HG03558 (cell line): ENCODE data around the gene ARPP21.

Source experiments
- ATAC-seq: cut with Tn5 transposase; IDR thresholded peaks from one replicate; pipeline ENCODE4 v1.9.1; 2021; ENCODE audit warnings: moderate number of reproducible peaks; ENCODE audit not compliant: unreplicated experiment; ENCODE audit errors: extremely low read depth

Gene ARPP21

DNA sequence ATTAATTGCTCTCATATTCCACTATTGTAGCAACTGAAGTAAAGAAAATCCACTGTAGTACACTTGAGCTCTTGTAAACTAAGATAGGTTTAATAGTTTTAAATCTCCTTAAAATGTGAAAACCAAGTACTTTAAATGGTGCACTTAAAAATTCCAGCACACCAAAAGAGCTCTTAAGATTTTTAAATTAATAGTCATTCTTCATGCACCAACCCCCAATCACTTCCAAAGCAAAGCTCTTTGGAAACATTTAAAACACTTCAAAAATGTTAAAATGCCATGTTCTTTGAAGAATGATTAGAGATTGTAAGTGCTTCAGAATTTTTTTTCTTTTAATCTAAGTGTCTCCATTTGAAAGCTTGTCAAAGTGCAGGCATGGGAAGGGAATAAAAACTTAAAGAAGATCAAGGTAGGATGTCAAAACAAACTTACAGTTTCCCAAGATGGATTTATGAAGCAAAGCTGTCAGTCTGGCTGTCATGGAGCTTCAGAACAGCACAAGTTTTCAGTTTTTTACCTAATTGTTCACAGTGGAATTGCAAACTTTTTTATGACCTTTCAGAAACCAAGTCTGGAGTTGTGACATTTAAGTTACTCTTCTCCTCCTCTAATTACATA lies 84.3 kb downstream of the ARPP21 start:
- ATAC-seq = no peak

DNA sequence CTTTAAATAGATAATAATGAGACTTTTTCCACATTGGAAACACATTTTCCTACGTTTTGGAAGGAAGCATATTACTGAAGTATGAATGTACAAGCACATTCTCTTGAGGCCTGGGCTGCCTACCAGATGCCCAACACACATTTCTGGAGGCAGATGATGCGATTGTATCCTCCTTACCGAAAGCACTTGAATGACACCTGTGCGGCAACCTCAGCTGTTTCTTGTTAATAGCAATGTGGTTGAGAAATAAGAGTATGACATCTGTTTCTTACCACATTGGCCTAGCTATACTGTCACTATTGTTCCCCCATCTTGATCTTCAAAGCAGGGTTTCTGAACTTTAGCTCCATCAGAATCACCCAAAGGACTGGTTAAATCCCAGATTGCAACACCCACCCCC lies 84.8 kb downstream of the ARPP21 start:
- no peak for ATAC-seq

DNA sequence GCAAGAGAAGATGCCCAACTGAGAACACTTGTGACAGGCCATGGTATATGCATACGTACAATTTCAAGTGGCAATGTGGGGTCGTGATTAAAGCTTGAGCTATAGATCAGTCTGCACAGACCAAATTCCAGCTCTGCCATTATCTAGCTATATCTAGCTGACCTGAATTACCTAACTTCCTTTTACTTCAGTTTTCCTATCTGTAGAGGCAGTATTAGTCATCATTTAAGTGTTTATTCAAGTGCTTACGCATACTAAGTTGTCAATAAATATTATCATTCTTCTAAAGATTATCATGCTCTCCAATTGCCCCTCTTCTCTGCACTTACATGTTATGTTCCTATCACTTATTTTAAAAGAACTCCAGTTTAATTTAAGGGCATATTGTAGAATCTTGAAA lies 87.9 kb downstream of the ARPP21 start:
- no peak for ATAC-seq

DNA sequence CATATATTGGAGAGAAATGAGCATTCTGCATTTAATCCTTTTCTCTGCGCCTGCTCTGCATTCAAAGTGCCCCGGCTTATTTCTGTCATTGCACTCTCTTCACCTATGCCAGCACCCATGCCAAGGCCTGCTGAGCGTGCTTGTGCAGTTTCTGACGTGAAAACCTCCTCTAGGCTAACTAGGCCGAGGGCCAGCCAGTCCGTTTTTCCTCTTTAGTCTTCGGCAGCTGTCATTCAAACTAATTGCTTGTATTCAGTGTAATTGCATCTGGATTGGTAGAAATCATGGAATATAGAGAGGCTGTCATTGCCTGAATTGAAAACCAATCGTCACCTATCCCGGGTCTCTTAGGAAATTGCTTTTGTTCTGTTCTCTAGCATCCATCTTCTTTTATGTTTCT lies 94.0 kb downstream of the ARPP21 start:
- no peak for ATAC-seq

DNA sequence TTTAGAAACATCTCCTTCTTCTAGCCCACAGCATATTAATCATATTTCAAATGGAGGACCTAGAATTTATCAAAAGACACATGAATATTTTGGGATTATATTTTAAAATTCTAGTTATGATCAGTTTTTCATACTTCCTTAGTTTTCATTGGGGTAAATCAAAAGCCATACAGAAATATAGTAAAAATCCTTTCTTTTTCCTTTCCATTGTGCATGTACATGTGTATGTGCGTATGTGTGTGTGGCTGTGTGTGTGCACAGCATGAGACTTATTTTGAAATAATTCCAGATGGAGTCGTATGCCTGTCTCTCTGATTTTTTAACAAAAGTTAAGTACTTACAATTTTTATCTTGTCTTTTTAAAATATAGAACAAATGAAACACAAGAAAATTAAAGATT lies 94.5 kb downstream of the ARPP21 start:
- no peak for ATAC-seq

DNA sequence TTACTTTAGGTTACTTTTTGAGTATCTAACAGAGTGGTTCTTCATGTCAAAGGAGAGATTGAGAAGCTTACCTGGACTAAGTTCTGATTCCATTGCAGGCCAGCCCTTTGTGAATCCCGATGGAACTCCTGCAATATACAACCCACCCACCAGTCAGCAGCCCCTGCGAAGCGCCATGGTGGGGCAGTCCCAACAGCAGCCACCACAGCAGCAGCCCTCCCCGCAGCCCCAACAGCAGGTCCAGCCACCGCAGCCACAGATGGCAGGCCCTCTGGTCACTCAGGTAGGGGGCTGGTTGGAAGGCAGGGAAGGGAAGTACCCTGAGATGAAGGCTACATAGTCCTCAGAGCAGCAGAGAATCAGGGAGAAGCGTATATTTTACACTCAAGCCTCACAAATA lies 97.8 kb downstream of the ARPP21 start:
- ATAC-seq = no peak

DNA sequence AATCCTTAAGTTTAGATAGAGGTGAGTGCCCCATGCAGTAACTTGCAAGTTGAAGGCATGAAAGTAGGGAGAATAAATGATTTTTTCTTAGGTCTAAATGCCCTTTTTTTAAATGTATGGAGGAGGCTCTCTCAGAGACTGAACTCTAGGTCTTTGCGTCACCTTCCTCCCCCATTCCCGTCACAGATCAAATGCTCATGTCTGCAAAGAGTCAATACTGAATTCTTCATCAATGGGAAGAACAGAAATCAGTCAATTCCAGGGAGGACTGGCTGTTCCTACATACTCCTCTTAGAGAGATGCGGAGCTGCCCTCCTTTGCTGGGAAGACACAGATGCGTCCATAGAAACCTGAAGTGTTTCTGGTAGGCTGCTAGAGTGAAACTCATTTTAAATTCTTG lies 98.2 kb downstream of the ARPP21 start:
- ATAC-seq = no peak

DNA sequence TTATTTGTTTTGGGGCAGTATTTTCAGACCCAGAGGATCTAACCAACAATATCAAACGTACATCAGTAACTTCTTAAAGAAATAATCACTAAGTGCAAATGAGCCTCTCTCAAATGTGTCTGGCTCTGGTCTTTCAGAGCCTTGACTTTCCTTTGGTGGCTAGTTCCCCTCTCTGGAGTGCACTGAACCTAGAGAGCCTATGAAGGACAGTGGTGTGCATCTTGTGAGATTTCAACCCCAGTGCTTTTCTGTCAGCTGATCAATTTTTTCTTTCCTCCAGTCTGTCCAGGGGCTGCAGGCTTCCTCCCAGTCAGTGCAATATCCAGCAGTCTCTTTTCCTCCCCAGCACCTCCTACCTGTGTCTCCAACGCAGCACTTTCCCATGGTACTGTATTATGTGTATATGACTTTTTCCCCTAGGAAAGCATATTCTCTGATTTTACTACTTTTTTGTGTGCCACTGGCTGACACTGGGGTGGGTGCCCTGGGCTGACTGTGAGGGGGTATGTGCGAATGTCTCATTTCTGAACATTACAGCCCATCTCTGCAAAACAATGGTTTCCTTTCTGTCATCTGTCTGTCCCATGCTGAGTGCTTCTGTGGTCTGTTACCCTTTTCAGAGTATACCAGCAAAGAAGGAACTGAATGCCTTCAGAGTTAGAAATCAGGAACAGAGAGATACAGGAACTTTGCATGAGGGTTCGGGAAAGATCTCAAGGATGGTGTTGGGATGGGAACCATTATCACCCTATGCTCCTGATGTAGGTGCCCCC lies 98.8 kb downstream of the ARPP21 start:
- no peak for ATAC-seq

DNA sequence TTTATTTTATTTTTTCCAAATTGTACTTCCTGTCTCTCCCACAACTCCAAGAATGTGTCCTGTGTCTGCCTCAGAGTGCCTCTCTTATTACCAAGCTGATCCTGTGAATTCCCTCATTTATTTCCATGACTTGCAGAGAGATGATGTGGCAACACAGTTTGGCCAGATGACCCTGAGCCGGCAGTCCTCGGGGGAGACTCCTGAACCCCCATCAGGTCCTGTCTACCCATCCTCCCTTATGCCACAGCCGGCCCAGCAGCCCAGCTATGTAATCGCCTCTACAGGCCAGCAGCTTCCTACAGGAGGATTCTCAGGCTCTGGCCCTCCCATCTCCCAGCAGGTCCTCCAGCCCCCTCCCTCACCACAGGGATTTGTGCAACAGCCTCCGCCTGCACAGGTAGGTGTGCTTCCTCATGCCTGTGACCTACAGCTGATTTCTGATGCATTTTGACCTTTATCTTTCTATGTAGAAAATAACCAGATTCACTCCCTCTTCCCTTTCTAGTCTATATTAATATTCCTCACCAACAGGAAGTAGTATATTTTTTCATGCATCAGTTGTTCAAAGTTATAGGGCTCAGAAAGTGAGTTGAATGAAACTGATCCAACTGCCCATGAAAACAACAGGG lies 100.0 kb downstream of the ARPP21 start:
- no peak for ATAC-seq

DNA sequence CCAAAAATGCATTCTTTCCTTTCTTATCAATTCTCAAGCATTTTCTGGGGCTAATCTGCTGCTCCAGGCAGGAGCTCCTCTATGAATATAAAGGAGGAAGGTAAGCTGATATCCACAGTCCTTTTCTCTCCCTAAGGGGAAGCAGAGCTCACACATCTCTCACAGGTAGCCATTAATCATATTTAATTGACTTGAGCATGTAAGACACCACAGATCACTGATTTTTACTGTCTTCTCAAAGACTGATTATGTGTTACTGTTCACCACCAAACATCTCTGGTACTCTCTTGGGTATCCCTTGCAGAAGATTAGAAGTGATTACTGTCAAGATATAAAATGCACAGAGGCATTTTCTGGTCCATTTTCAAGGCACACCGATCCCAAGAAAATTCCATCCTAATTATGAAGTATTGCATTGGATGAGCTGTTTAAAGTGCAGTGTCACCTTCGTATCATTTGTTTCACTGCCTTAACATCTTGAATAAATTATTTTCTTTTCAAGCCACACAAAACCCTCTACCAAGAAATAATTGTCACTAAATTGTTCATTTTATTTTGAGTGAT lies 100.7 kb downstream of the ARPP21 start:
- ATAC-seq = no peak

DNA sequence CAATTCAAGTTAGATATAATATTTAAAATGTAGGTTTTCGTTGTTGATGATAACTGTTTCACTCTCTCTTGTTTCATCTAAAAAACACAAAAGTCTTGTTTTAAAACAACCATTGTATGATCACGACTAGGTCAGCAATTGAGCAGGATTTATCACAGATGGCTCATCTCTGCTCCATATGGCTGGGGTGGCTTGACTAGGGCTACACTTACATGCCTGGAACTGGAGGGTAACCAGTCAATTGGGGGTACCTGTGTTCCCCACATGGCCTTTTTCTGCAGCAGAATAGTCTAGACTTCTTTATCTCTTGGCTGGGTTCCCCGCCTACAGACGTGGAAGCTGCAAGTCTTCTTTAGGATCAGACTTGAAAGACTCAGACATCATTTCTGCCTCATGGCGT lies 103.9 kb downstream of the ARPP21 start:
- no peak for ATAC-seq

DNA sequence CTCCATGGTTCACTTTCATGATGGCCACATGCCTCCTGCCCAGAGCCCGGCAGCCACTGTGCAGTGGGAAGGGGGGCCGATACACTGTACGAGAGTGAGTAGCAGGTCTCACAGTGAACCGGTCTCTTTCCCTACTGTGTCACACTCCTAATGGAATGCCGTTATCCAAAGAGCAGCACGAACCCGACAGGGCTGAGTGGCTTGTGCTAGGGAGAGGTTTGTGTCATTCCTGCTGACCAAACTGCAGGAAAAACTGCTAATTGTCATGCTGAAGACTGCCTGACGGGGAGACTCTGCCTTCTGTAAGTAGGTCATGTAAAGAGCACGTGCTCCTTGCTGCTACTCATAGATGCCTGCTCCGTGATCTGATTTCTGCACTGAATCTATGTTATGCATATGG lies 105.1 kb downstream of the ARPP21 start:
- ATAC-seq = no peak

DNA sequence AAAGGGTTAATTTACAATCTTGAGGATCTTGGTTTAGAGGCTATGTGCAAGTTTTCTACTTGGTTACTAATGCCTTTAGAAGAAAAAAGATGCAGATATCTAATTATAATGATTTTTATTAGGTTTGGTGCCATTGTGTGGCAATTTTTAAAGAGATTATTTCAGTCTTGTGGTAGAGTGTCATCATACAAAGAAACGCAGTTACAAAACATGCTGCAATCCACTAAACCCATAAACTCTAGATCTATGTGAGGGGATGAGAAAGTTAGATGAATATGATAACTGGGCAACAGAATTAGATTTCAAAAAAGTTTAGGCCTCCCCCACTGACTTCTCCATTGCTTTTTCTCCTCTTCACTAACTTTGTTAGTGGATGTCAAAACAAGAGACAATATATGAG lies 106.0 kb downstream of the ARPP21 start:
- no peak for ATAC-seq

DNA sequence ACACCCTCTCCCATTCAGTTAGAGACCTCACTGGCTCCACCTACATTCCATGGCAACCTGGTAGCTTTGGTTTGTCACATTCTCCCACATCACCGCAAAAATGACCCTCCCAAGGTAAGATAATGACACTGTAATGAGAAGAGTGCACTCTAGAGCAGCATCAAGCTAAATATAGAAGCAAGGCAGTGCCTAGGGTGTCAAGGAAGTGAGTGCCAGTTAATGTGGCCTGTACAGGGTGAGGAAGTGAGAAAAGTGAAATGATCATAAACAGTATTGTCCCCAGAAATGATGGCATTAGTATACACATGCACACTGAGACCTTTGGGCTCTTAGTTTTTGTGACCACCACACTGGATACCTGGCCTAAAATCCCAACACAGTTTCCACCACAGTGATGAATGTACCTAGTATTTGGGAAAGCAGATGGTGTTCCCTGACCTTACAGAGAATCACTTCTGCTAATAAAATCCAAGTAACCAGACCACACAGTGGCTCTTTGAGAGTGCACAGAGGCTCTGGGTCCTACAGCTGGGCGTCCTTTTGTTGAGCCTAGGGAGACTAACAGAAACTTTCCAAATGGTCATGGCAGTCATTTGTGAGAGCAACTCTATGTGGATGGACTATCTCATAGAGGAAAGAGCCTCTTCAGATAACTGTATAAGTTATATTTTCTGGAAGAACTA lies 106.6 kb downstream of the ARPP21 start:
- ATAC-seq = no peak

DNA sequence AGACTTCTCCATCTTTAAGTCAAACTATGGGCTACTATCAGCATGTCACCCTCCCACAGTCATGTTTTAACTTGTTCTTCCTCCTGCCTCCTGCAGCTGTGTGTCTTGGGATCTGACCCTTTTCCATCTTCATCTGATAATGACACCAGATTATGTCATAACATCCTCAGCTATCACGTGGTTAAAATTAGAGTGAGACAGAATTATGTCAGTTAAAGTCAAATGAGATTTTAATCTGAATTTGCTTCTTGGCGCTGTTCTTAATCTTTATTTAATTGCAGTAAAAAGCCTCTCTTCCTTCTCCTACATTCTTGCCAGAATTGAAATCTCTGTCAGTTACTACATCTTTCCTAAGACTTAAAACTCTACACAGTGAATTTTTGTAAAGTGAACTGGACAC lies 107.2 kb downstream of the ARPP21 start:
- ATAC-seq = no peak

DNA sequence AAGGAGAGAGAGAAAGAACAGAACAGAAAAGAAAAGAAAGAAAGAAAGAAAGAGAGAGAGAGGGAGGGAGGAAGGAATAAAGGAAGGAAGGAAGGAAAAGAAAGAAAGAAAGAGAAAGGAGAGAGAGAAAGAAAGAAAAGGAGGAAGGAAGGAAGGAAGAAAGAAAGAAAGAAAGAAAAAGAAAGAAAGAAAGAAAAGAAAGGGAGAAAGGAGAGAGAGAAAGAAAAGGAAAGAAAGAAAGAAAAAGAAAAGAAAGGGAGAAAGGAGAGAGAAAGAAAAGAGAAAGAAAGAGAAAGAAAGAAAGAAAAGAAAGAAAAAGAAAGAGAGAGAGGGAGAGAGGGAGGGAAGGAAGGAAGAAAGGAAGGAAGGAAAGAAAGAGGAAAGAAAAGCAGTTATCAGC lies 108.8 kb downstream of the ARPP21 start:
- no peak for ATAC-seq

DNA sequence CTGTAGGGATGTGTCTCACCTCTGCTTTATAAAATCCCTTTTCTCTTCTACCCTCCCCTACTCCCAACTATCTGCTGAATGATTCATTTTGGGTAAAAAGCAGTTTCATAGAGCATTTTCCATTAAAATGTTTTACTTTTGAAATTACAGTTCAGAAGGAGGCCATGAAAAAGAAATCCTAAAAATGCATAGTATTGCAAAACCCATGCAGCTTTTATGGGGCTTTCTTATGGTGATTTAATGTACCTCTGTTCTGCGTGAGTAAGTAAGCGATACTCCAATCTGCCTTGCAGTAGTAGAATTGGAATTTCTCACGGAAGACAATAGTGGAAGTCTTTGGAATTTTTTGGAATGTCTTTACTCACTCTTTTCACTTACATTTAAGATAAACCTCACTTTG lies 111.9 kb downstream of the ARPP21 start:
- no peak for ATAC-seq

DNA sequence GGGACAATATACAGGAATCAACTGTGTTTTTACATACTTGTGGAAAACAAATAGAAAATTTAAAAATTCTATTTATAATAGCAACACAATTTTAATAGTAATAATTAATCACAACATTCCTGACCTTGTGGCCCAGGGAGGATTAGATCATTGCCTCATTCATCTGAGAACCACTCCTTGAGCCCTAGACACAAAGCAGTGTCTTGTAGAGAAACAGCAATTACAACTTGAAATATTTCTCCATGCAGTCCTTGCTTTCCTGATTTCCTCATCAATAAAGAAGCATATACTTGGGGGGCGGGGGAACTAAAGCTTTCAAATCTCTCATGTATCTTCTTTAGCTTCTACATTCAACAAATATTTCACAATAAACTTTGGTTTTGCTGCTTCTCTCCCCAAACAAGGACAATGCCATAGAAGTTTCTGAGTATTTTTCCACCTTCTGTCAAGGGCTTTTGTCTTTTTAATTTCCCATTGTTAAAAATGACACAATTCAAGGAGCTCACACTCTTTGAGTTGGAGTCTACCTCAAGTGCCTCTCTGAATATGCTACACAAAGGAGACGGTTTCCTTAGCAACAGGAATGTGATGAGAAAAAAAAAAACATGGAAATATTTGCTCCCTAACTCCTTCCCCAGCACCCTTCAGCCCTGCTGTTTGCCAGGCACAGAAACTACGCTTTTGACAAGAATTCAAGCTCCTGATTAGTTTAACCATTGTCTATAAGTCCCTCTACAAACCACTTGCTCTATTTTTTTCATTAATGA lies 118.8 kb downstream of the ARPP21 start:
- no peak for ATAC-seq

DNA sequence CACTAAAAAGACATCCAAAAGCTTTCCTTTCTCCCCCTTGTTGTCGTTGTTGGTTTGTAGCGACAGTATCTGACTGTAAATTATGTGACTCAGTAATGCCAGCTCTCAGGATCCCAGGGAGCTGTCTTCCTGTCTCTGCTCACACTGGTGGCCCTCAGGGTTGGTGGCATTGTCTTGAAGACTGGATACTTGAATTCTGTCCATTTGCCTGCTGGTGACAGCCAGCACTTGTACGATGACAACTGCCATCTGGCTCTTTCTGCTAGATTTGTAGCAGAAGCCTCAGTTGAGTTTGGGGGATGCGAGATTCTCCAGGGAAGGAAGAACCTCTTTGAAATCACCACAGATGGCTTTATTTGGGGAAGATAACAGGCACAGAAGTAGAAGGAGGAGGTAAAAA lies 120.8 kb downstream of the ARPP21 start:
- no peak for ATAC-seq

DNA sequence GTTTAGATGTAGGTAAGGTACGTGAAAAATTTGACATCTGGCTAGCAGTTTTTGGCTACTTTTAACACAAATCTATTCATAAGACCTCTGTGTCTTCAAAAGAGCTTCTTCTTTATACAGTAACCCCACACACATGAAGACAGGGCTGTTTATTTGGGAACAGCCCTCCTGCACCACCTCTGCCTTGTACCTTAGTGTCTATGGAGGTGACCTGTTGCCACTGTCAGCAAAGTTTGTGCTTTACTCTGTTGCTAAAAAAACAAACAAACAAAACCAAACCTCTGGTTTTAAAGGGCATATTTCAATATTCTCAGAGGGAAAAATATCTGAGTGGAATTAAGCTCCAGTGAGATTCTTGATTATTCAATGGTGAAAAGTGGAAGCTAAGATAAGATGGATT lies 122.0 kb downstream of the ARPP21 start:
- no peak for ATAC-seq
